ENCODE data around the gene GNG14.

GRCh38 chr19:12726988-12727316, 39.2 kb downstream of the GNG14 start:
- no peak for TF ChIP-seq CTCF (IDR thresholded peaks at IDR 0.05)
- no peak for TF ChIP-seq POLR2A (IDR thresholded peaks at IDR 0.05)
